Tibial nerve (tissue), 4 donors: ENCODE data around the gene SPIRE2.

ENCODE experiments used
- EP300 ChIP-seq, 2 donors: sonication (generic); formaldehyde crosslinking; IDR thresholded peaks; one replicate each; pipeline ENCODE4 v1.6.1; 2017; ENCODE audit warnings: antibody characterized with exemption in 2 of 2, mild to moderate bottlenecking in 1 of 2
- POLR2A ChIP-seq, 2 donors: fragments of 450-650 bp; IDR thresholded peaks; one replicate each; pipeline ENCODE4 v1.6.1; 2017; ENCODE audit warnings: antibody characterized with exemption in 2 of 2, mild to moderate bottlenecking in 2 of 2, moderate library complexity in 2 of 2
- TF ChIP-seq, protein P1 (sequence below), 5 experiments: fragments of 200-600 bp in 3 of 5; fragments of 450-650 bp in 2 of 5; sonication (generic) in 3 of 5; IDR thresholded peaks; one replicate each; pipeline ENCODE4 v1.5.1; 2016 to 2019; ENCODE audit warnings: antibody characterized with exemption in 5 of 5, mild to moderate bottlenecking in 3 of 5, moderate library complexity in 2 of 5

DNA sequence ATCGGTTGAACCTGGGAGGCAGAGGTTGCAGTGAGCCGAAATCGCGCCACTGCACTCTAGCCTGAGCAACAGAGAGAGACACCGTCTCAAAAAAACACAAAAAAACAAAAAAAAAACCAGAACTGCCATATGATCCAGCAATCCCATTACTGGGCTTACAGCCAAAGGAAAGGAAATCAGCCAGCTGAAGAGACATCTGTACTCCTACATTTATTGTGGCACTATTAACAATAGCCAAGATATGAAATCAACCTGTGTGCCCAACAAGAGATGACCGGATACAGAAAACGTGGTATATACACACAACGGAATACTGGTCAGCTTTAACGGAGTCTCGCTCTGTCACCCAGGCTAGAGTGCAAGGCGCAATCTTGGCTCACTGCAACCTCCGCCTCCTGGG lies 26.5 kb upstream of the SPIRE2 start:
- TF ChIP-seq, protein P1, sequence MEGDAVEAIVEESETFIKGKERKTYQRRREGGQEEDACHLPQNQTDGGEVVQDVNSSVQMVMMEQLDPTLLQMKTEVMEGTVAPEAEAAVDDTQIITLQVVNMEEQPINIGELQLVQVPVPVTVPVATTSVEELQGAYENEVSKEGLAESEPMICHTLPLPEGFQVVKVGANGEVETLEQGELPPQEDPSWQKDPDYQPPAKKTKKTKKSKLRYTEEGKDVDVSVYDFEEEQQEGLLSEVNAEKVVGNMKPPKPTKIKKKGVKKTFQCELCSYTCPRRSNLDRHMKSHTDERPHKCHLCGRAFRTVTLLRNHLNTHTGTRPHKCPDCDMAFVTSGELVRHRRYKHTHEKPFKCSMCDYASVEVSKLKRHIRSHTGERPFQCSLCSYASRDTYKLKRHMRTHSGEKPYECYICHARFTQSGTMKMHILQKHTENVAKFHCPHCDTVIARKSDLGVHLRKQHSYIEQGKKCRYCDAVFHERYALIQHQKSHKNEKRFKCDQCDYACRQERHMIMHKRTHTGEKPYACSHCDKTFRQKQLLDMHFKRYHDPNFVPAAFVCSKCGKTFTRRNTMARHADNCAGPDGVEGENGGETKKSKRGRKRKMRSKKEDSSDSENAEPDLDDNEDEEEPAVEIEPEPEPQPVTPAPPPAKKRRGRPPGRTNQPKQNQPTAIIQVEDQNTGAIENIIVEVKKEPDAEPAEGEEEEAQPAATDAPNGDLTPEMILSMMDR (IDR thresholded peaks at IDR 0.05), result no peak
- TF ChIP-seq POLR2A (IDR thresholded peaks at IDR 0.05) (no peak), EP300 (IDR thresholded peaks at IDR 0.05) (no peak)
